GM19025 (cell line): ENCODE measurements around the gene STK33.

Source experiments
- ATAC-seq: cut with Tn5 transposase; IDR thresholded peaks from one replicate; pipeline ENCODE4 v1.9.1; 2021; ENCODE audit warnings: mild to moderate bottlenecking, low read depth, moderate library complexity; ENCODE audit not compliant: unreplicated experiment

The STK33 gene

DNA sequence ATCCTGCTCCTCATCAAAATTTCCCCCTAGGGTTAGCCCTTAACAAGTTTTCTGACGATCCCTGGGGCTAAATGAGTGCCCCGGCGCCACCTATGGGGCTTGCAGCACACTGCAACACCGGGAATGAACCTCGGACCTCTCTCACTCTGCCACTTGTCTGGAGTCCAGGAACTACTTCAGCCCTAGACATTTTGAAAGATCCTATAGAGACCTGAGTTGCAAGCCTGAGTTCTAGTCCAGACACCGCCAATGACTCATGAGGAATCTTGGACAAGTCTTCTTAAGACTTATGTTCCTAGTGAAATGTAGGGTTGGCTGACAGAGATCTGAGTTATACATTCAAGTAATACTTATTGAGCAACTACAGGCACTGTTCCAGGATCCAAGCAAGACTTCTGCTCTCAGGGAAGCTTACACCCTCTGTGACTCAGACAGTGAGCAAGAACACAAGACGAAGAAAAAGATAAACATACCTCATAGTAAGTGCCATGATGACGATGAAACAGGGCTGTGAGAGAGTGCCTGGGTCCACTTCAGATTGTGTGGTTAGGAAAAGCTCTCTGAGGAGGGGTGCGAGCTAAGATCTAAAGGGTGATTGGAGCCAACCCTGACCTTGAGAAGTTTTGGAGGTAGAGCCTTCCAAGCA is 10.2 kb upstream of the STK33 start:
- peak; percentile 64 for ATAC-seq

- peak; percentile 19 for ATAC-seq
These were observed 9.7 kb upstream of the STK33 start for GRCh38 chr11:8603696-8604077.

GRCh38 chr11:8601376-8602133 is 7.5 kb upstream of the STK33 start:
- no peak for ATAC-seq

GRCh38 chr11:8598506-8598905 is 4.5 kb upstream of the STK33 start:
- ATAC-seq, result no peak

GRCh38 chr11:8597182-8597581 is 3.2 kb upstream of the STK33 start:
- no peak for ATAC-seq

- no peak for ATAC-seq
These were observed 2.5 kb upstream of the STK33 start for GRCh38 chr11:8596504-8597046.

GRCh38 chr11:8593455-8593854 is 573 bp downstream of the STK33 start:
- no peak for ATAC-seq

GRCh38 chr11:8587915-8588314 is 6.1 kb downstream of the STK33 start:
- ATAC-seq, result no peak

- ATAC-seq, result no peak
These were observed 7.2 kb downstream of the STK33 start for GRCh38 chr11:8586805-8587204.

DNA sequence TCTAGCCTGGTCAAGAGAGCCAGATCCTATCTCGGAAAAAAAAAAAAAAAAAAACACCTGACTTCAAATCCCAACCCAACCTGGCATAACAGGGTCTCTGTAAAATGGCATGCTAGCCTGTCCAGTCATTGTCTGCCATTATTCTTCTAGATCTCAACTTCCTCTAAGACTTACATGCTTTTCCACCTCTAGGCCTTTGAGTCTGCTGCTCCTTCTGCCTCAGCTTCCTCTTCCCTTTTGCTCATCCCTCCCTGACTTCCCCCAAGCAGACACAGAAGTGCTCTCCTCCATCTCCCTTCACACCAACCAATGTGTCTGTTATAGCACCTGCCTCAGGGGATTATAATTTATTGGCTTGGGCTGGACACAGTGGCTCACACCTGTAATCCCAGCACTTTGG is 7.8 kb downstream of the STK33 start:
- no peak for ATAC-seq

- ATAC-seq, result no peak
These were observed 9.5 kb downstream of the STK33 start for GRCh38 chr11:8584511-8584910.

GRCh38 chr11:8584082-8584481 is 9.9 kb downstream of the STK33 start:
- ATAC-seq, result no peak

DNA sequence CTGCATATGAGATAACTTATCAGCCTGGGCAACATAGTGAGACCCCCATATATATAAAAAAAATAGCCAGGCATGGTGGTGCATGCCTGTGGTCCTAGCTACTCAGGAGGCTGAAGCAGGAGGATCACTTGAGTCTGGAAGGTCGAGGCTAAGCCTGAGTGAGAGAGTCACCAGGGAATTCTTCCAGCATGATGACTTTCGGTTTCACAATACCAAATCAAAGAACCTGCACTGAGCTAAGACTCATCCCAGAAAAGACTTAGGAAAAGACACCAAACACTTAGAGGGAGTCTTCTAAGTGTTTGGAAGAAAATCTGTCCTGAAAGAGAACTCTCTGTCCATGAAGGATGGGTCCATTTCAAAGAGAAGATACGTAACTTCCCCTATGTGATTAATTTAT is 12.7 kb downstream of the STK33 start:
- ATAC-seq, result no peak

- no peak for ATAC-seq
These were observed 16.0 kb downstream of the STK33 start for GRCh38 chr11:8577791-8578581.

- ATAC-seq, result no peak
These were observed 19.2 kb downstream of the STK33 start for GRCh38 chr11:8574798-8575197.

GRCh38 chr11:8573777-8574176 is 20.3 kb downstream of the STK33 start:
- ATAC-seq, result no peak

GRCh38 chr11:8567602-8568198 is 26.3 kb downstream of the STK33 start:
- no peak for ATAC-seq

DNA sequence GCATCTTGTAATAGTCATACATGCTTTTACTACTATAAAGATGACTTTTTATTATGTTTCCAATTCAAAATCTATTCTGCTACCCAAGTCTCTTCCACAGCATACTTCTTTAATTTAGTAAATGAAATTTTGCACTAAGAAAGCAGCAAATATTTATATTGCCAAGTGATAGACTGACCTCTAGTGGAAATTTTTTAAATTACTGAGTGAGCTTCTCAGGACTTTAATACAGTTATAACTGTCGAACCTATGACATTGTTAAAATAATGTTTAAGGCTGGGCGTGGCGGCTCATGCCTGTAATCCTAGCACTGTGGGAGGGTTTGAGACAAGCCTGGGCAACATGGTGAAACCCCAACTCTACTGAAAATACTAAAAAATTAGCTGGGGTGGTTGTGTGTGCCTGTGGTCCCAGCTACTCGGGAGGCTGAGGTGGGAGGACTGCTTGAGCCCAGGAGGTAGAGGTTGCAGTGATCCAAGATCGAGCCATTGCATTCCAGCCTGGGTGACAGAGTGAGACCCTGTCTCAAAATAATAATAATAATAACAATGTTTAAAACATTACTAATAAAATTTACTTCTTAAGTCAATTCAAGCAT is 27.3 kb downstream of the STK33 start:
- ATAC-seq, result no peak

DNA sequence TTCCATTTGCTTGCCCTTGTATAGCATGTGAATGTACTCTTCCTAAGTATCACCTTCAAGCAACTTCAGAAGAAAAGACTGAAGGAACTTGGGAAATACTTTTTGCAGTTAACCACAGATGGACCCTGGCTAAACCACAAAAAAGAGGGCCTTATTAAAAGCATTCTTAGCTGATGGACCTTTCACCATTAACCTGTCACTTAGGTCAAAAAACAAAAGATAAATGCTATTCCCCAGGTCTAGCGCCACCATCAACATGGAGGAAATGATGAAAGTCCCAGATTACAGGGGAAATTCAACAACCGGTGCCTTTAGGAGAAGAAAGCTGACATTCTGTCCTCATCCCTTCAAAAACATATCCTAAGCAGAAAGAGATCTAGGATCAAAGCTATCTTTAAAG is 29.5 kb downstream of the STK33 start:
- no peak for ATAC-seq

- no peak for ATAC-seq
These were observed 32.6 kb downstream of the STK33 start for GRCh38 chr11:8561461-8561860.
